K562 (cell line): Measurements from ENCODE around the gene PRM1. TPM values are rescaled to one million over a fixed set of nuclear protein-coding genes. Genes with fewer than 3 reads are reported as not detected.

Experiments
- ARNT ChIP-seq, 2 experiments: fragments of 450-650 bp; IDR thresholded peaks; 2 replicates each; pipeline ENCODE4 v1.6.1; 2016; ENCODE audit warnings: mild to moderate bottlenecking in 1 of 2
- CTBP1 ChIP-seq: fragments of 450-650 bp; IDR thresholded peaks from 2 replicates; pipeline ENCODE4 v1.6.1; 2016; ENCODE audit warnings: borderline replicate concordance
- DDX20 ChIP-seq: fragments of 450-650 bp; IDR thresholded peaks from 2 replicates; pipeline ENCODE4 v1.6.1; 2016; ENCODE audit warnings: missing genetic modification characterization, low read depth, mild to moderate bottlenecking, missing compliant biosample characterization, moderate library complexity
- E2F6 ChIP-seq, 2 experiments: IDR thresholded peaks; 2 replicates each; pipeline ENCODE4 v1.6.1; 2011; ENCODE audit warnings: borderline replicate concordance in 1 of 2, control low read depth in 1 of 2, low read depth in 1 of 2, low read length in 1 of 2, mild to moderate bottlenecking in 1 of 2, mixed read lengths in 1 of 2, moderate library complexity in 1 of 2; ENCODE audit not compliant: insufficient read depth in 1 of 2, insufficient read length in 1 of 2, poor library complexity in 1 of 2, severe bottlenecking in 1 of 2; ENCODE audit errors: extremely low read depth in 1 of 2
- HSF4 ChIP-seq: fragments of 250-450 bp; sonication (Bioruptor Pico); IDR thresholded peaks from 2 replicates; pipeline ENCODE4 v2.1.2; 2022; ENCODE audit warnings: mild to moderate bottlenecking, moderate library complexity, borderline replicate concordance
- MAX ChIP-seq: sonication (generic); formaldehyde crosslinking; IDR thresholded peaks from 2 replicates; pipeline ENCODE4 v1.9.0; 2022; ENCODE audit warnings: mild to moderate bottlenecking, missing genetic modification reagents
- MYBL2 ChIP-seq, 2 experiments: fragments of 450-650 bp in 1 of 2; sonication (generic) in 1 of 2; formaldehyde crosslinking in 1 of 2; IDR thresholded peaks; 2 replicates each; pipeline versions ENCODE4 v1.6.1 to v1.8.1; 2017 to 2022; ENCODE audit warnings: borderline replicate concordance in 1 of 2, inconsistent platforms in 1 of 2, low read depth in 1 of 2, mild to moderate bottlenecking in 1 of 2, missing genetic modification reagents in 1 of 2, moderate library complexity in 1 of 2
- NCOA1 ChIP-seq: fragments of 450-650 bp; IDR thresholded peaks from 2 replicates; pipeline ENCODE4 v1.6.1; 2016; ENCODE audit warnings: low read depth
- PKNOX1 ChIP-seq: fragments of 450-650 bp; IDR thresholded peaks from 2 replicates; pipeline ENCODE4 v1.6.1; 2016
- POLR2G ChIP-seq: fragments of 200-400 bp; formaldehyde crosslinking; IDR thresholded peaks from 2 replicates; pipeline ENCODE4 v1.6.1; 2017; ENCODE audit warnings: low read depth, mild to moderate bottlenecking, antibody characterized with exemption, low read length, moderate library complexity
- RBM22 ChIP-seq: fragments of 200-400 bp; formaldehyde crosslinking; IDR thresholded peaks from 2 replicates; pipeline ENCODE4 v1.6.1; 2018; ENCODE audit warnings: low read length, low read depth; ENCODE audit not compliant: poor library complexity, severe bottlenecking
- RNF2 ChIP-seq: sonication (generic); IDR thresholded peaks from 2 replicates; pipeline ENCODE4 v1.6.1; 2016
- TBP ChIP-seq: optimal IDR thresholded peaks from 2 replicates; pipeline ENCODE3; 2011; ENCODE audit warnings: low read depth, low read length, improper control_type of control experiment
- ZNF12 ChIP-seq: sonication (generic); formaldehyde crosslinking; IDR thresholded peaks from 2 replicates; pipeline ENCODE4 v1.4.0; 2020; ENCODE audit warnings: mild to moderate bottlenecking, missing genetic modification reagents
- polyA plus RNA-seq, 8 experiments: library from polyadenylated mRNA; depleted of rRNA in 4 of 8; stranded (reverse) in 5 of 8; unstranded in 3 of 8; fragments of >200 nt; fragmentation: Nextera tagmentation in 2 of 8; fragmentation: Illumina TruSeq in 1 of 8; extraction: Ambion mirVana in 2 of 8; extraction: Trizol in 1 of 8; gene quantifications; 2 replicates each; pipeline versions ENCODE4 v1.2.1 to v1.2.3, GENCODE V29; 2011 to 2014; ENCODE audit warnings: inconsistent platforms in 1 of 8, missing spikeins in 1 of 8
- total RNA-seq, 7 experiments: library from RNA; depleted of rRNA in 6 of 7; stranded (reverse); fragments of >200 nt in 6 of 7; fragmentation: Illumina TruSeq in 2 of 7; extraction: Trizol in 2 of 7; gene quantifications; 2 replicates each; pipeline versions ENCODE4 v1.2.1 to v1.2.3, GENCODE V29; 2011 to 2021; ENCODE audit warnings: low replicate concordance in 1 of 7
- TF ChIP-seq, protein P1 (sequence below), 2 experiments: fragments of 450-650 bp; formaldehyde crosslinking in 1 of 2; IDR thresholded peaks; 2 replicates each; pipeline versions ENCODE4 v1.4.0 to v1.6.1; 2014 to 2020; ENCODE audit warnings: mild to moderate bottlenecking in 2 of 2, borderline replicate concordance in 1 of 2, low read depth in 1 of 2

Gene PRM1
- total and polyA plus RNA-seq, 9 of the 15 experiments (the other 6 are each of a cell fraction or from before 2014, with no cell fraction given): not detected

- no peak for TF ChIP-seq DDX20 (tag)
- peak in 1 of 2 experiments; percentile 73 for TF ChIP-seq E2F6 (IDR thresholded peaks at IDR 0.05; ENCODE audit: borderline replicate concordance in 1 of 2, extremely low read depth in 1 of 2, insufficient read depth in 1 of 2, insufficient read length in 1 of 2, low read depth in 1 of 2, low read length in 1 of 2, poor library complexity in 1 of 2, severe bottlenecking in 1 of 2)
- no peak for TF ChIP-seq ARNT (IDR thresholded peaks at IDR 0.05)
- TF ChIP-seq PKNOX1: peak; percentile 27; the same call in 1 of the 2 replicates
- TF ChIP-seq POLR2G: peak; percentile 96
- 0 out of 2 replicates have a peak, but pooled peaks have one; percentile 34 for TF ChIP-seq ZNF12 (CRISPR knock-in tag)
- TF ChIP-seq RNF2: no peak
- no peak for TF ChIP-seq HSF4 (CRISPR knock-in tag)
- TF ChIP-seq TBP: peak; percentile 98
- TF ChIP-seq MYBL2 (IDR thresholded peaks at IDR 0.05; ENCODE audit: low read depth): no peak
- no peak for TF ChIP-seq MYBL2 (CRISPR knock-in tag; IDR thresholded peaks at IDR 0.05; ENCODE audit: borderline replicate concordance)
- peak; percentile 40 for TF ChIP-seq RBM22
- TF ChIP-seq, protein P1, sequence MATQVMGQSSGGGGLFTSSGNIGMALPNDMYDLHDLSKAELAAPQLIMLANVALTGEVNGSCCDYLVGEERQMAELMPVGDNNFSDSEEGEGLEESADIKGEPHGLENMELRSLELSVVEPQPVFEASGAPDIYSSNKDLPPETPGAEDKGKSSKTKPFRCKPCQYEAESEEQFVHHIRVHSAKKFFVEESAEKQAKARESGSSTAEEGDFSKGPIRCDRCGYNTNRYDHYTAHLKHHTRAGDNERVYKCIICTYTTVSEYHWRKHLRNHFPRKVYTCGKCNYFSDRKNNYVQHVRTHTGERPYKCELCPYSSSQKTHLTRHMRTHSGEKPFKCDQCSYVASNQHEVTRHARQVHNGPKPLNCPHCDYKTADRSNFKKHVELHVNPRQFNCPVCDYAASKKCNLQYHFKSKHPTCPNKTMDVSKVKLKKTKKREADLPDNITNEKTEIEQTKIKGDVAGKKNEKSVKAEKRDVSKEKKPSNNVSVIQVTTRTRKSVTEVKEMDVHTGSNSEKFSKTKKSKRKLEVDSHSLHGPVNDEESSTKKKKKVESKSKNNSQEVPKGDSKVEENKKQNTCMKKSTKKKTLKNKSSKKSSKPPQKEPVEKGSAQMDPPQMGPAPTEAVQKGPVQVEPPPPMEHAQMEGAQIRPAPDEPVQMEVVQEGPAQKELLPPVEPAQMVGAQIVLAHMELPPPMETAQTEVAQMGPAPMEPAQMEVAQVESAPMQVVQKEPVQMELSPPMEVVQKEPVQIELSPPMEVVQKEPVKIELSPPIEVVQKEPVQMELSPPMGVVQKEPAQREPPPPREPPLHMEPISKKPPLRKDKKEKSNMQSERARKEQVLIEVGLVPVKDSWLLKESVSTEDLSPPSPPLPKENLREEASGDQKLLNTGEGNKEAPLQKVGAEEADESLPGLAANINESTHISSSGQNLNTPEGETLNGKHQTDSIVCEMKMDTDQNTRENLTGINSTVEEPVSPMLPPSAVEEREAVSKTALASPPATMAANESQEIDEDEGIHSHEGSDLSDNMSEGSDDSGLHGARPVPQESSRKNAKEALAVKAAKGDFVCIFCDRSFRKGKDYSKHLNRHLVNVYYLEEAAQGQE (IDR thresholded peaks at IDR 0.05; ENCODE audit: borderline replicate concordance): peak; percentile 91
- TF ChIP-seq, protein P1 (CRISPR knock-in tag; IDR thresholded peaks at IDR 0.05; ENCODE audit: low read depth): no peak
- peak; percentile 62 for TF ChIP-seq NCOA1
- peak; percentile 51 for TF ChIP-seq MAX
- peak; percentile 74 for TF ChIP-seq CTBP1
These were observed 25.1 kb downstream of the PRM1 start, which contains the start of gene SOCS1 (continued) for GRCh38 chr16:11255737-11256660.
